Muscle of back (tissue), 11 donors: ENCODE results near the gene ZNF322. TPM values are rescaled to one million over a fixed set of nuclear protein-coding genes. Genes with fewer than 3 reads are reported as not detected.

Experiments used
- DNase-seq, 3 donors: peaks; one replicate each; pipeline versions ENCODE4 v3.0.0 to v3.0.0-alpha.2; 2013
- polyA plus RNA-seq, 10 donors: library from polyadenylated mRNA; unstranded; fragments of 120-200 nt; gene quantifications; one replicate each; pipeline ENCODE4 v1.2.1, GENCODE V29; 2013; ENCODE audit not compliant: insufficient read length in 10 of 10

ZNF322 gene
- polyA plus RNA-seq, 10 donors, result 16.3 to 23.4 (median 19.2) TPM

DNA sequence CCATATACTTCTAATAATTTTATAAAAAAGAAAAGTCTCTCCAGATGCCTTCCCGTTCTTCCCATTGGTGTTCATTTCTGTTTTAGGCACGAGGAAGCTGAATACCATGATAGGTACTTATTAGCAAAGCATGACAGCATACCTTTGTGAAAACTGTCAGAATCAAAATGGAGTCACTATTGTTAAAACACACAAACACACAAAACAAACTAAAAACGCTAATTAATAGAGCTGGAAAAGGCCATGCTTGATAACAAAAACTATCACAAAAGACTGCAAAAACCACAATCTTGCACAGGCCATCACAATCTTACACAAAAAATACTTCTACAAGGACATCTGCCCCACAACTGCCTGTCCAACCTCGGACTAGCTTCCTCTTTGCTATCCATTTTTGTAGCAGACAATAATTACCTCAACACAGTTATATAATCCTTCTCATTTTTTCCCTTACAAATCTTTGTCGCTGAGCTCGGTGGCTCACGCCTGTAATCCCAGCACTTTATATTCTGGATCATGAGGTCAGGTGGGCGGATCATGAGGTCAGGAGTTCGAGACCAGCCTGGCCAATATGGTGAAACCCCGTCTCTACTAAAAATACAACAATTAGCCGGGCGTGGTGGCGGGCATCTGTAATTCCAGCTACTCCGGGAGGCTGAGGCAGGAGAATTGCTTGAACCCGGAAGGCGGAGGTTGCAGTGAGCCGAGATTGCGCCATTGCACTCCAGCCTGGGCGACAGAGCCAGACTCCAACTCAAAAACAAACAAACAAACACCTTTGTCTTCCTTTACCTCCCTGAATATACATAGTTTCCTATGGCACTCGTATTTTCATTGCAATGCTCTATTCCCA lies 66.0 kb downstream of the ZNF322 start:
- no peak for DNase-seq

DNA sequence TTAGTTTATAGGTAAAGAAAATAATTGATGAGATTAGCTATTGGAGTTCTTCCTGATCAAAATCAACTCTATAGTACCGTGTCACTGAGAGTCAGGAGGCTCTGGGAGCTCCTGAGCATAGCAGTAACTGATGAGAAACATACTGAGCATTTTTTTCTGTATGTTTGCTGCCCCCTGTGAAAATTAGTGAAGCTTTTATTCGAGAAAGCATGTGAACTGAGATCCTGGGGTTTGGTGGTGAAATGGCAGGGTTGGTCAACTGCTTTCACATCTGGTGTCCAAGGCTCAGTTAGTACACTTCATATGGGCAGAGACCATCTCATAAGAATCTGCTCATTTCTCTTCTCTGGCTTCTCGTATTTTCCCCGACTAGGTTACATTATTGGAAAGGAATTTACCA lies 66.9 kb downstream of the ZNF322 start:
- no peak for DNase-seq

GRCh38 chr6:26588965-26589364 lies 70.6 kb downstream of the ZNF322 start:
- DNase-seq, result no peak

Other genes starting within 250 kb of the ZNF322 start
- 10 to 100 TPM; 10.9 to 20.0 (median 13.6) TPM for gene BTN3A3, start 219.2 kb downstream of the ZNF322 start, polyA plus RNA-seq
- gene BTN2A1, start 201.8 kb downstream of the ZNF322 start, polyA plus RNA-seq, result 10 to 100 TPM; 20.6 to 31.2 (median 25.7) TPM
- gene BTN1A1, start 159.4 kb downstream of the ZNF322 start, polyA plus RNA-seq, result under 1 TPM in 8 of 10 donors, not detected in 2; 0.09 to 0.27 (median 0.11) TPM
- gene HMGN4, start 121.4 kb downstream of the ZNF322 start, polyA plus RNA-seq, result 10 to 100 TPM; 52.9 to 68.7 (median 58.6) TPM
- gene ABT1, start 62.8 kb downstream of the ZNF322 start, polyA plus RNA-seq, result 10 to 100 TPM in 6 of 10 donors, 1 to 10 TPM in 4; 9.2 to 12.2 (median 10.3) TPM